Cardiac septum (tissue), 1 donor: ENCODE data around the gene SYNE2. TPM values are rescaled to one million over a fixed set of nuclear protein-coding genes. Genes with fewer than 3 reads are reported as not detected.

ENCODE experiments used
- DNase-seq: peaks from one replicate; pipeline ENCODE4 v3.0.0-alpha.2; 2020; ENCODE audit warnings: low spot score
- intact Hi-C: fragments of 100-400 bp; cut with DNase I; formaldehyde crosslinking; loops from one replicate; pipeline ENCODE4 v1.14.0; 2022
- total RNA-seq: library from RNA; stranded (reverse); fragmentation: NEBNext Ultra II Directional; extraction: Animal tissue kit (Norgen Biotek cat#: 25700); gene quantifications from one replicate; pipeline ENCODE4 v1.2.1, GENCODE V29; 2021
- donor health status: DM: no; HTN: no; CAD: no.

Gene SYNE2
- total RNA-seq, 1 donor from 2014 or later = 61.4 TPM

- no peak for DNase-seq
- intact Hi-C loops = no loop called here
Measured at GRCh38 chr14:63941023-63941422, 88.2 kb downstream of the SYNE2 start.

- intact Hi-C loops = no loop called here
- DNase-seq = no peak
Measured at GRCh38 chr14:63949696-63950095, 96.9 kb downstream of the SYNE2 start.

- DNase-seq = no peak
- intact Hi-C loops = no loop called here
Measured at GRCh38 chr14:63951021-63951420, 98.2 kb downstream of the SYNE2 start.

DNA sequence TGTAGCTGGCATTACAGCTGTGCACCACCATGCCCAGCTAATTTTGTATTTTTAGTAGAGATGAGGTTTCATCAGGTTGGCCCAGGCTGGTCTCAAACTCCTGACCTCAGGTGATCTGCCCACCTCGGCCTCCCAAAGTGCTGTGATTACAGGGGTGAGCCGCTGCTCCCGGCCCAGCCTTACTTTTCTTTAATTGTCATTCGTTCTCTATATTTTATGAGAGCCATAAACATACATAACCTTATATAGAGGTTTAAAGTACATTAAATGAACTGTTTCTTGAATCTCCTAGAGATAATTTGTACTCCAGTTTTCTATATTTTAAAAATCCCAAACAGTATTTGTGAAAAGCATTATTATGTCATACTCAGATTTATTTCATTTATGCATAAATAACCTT lies 98.6 kb downstream of the SYNE2 start:
- DNase-seq = no peak
- intact Hi-C loops = no loop called here

DNA sequence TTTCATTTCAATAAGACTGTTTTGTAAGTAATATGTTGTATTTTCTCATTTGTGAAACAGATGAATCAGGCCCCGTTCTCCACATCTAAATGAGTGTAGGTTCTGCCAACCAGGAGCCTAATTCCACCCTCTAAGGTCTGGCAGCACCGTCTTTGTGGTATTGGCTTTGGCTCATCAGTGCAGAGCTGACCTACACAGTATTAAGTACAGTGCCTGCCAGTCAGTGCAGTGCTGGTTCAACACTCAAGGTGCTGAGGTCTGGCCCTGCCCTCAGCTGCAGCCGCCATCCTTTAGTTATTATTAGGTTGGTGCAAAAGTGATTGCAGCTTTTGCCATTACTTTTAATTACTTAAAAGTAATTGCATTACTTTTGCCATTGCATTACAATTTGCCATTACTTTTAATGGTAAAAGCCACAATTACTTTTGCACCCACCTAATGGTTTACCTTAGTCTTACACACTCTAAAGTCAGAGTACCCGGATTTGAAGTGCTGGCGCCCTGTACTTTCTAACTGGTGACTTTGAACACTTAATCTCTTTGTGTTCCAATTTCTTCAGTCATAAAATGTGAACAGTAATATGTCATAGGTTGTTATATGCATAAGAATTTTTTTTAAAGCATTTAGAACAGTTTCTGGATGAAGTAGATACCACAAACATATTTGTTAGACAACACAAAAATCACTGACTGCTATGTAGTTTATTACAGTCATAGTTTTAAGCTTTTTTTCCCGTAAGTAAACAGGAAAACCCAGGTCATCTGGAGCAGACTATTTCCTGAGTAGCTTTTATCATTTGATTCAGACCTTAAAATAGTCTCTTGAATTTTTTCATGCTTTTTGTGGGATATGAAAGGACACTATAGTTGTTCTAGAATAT lies 99.5 kb downstream of the SYNE2 start:
- intact Hi-C loops = no loop called here

GRCh38 chr14:63952933-63953437 lies 100.2 kb downstream of the SYNE2 start:
- intact Hi-C loops = no loop called here
- no peak for DNase-seq

More for the DNA sequence above, 99.5 kb downstream of the SYNE2 start:
- no peak for DNase-seq

DNA sequence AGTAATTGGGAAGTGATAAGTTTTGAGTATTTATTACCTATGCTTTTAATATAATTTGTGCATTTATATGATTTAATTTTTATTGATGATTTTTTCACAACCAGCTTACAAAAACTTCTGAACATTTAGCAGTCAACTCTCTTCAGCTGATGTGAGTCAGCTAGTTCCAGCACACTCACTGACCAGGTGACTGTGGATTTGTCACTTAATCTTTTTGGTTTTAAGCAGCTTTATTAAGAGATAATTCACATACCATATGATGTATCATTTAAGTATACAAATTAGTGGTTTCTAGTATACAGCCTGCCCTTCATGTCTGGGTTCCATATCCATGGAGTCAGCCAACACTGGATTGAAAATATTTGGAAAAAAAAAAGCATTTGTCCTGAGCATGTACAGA lies 103.5 kb downstream of the SYNE2 start:
- DNase-seq = no peak
- intact Hi-C loops = no loop called here

GRCh38 chr14:63960926-63961567 lies 108.2 kb downstream of the SYNE2 start:
- DNase-seq = no peak
- intact Hi-C loops = no loop called here

DNA sequence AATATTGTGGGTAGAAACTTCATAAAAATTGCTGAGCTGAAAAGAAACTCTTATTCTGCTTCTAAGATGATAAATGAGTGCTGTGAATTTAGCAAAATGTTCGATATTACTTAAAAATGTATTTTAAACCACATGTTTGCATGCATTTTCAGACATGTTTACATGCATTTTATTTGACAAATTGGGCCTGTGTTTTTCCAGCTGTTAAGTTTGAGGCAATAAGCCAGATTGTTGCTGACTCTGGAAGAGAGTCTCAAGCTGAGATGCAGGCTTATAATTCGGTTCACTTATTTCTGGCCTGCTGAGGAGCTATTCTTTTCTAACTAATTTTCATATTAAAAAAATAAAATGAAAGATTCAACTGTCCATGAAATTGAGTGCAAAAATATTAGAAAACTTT lies 110.1 kb downstream of the SYNE2 start:
- intact Hi-C loops = no loop called here
- DNase-seq = no peak

DNA sequence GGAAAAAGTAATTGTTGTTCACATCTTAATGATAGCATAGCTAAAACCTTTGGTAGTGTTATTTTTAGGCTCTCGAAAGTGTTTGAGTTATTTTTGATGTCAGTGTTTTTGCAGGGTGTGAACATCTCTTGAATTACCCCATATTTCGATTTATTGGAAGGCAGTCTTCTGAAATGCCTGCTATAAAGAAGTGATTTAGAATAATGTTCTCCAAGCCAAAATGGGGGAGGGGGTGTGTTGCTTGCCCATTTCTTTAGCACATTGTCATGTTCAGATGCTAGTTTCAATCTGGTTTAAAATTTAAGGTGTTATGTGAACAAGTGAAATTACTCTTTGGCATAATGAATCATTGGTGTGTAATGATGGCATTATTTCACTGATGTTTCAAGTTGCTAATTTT lies 110.6 kb downstream of the SYNE2 start:
- intact Hi-C loops = no loop called here
- DNase-seq = no peak

DNA sequence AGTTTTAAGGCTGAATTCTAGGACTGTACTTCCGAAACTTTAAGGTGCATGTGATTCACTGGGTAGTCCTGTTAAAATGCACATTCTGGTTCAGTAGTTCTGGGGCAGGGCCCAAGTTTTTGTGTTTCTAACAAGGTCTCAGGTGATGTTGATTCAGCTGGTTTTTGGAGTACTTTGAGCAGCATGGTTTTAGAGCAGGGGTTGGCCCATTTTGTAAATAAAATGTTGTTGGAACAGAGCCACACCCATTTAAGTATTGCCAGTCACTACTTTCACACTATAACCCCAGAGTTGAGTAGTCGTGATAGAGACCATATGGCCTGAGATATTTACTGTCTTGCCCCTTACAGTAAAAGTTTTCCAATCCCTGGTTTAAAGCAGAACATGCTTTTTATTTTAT lies 111.3 kb downstream of the SYNE2 start:
- no peak for DNase-seq
- intact Hi-C loops = no loop called here

GRCh38 chr14:63966407-63966806 lies 113.6 kb downstream of the SYNE2 start:
- intact Hi-C loops = no loop called here

GRCh38 chr14:63972323-63972932 lies 119.6 kb downstream of the SYNE2 start:
- DNase-seq = no peak
- intact Hi-C loops = no loop called here

More at GRCh38 chr14:63966407-63966806, 113.6 kb downstream of the SYNE2 start:
- DNase-seq = no peak

- intact Hi-C loops = no loop called here
- DNase-seq = no peak
Measured at GRCh38 chr14:63974176-63974575, 121.4 kb downstream of the SYNE2 start.

DNA sequence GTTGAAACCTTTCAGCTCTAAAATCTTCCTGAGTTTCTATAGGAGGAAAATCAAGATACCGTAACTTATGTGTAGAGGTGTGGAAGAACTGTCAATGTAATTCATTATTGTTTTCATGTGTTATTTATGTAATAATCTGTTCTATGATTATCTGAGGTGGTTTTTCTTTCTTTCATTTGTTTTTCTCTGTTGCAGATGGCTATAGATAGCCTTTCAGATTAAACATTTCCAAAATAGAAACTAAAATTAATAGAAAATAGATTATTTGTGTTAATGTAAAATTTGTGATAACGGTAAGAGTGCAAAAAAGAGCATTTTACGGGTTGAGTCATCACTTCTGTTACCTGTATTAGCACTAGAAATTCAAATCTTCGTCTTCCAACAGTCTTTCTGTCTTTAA lies 128.8 kb downstream of the SYNE2 start:
- intact Hi-C loops = loop anchor here (10.0 kb wide), 1 partner anchor 127 kb away; the partner anchor contains the start of gene SYNE2
- DNase-seq = no peak

GRCh38 chr14:63982156-63982555 lies 129.4 kb downstream of the SYNE2 start:
- no peak for DNase-seq
- intact Hi-C loops = loop anchor here (10.0 kb wide), 1 partner anchor 127 kb away; the partner anchor contains the start of gene SYNE2

- intact Hi-C loops = loop anchor here (10.0 kb wide), 1 partner anchor 128 kb away; the partner anchor contains the start of gene SYNE2
- DNase-seq = no peak
Measured at GRCh38 chr14:63982629-63983028, 129.8 kb downstream of the SYNE2 start.

DNA sequence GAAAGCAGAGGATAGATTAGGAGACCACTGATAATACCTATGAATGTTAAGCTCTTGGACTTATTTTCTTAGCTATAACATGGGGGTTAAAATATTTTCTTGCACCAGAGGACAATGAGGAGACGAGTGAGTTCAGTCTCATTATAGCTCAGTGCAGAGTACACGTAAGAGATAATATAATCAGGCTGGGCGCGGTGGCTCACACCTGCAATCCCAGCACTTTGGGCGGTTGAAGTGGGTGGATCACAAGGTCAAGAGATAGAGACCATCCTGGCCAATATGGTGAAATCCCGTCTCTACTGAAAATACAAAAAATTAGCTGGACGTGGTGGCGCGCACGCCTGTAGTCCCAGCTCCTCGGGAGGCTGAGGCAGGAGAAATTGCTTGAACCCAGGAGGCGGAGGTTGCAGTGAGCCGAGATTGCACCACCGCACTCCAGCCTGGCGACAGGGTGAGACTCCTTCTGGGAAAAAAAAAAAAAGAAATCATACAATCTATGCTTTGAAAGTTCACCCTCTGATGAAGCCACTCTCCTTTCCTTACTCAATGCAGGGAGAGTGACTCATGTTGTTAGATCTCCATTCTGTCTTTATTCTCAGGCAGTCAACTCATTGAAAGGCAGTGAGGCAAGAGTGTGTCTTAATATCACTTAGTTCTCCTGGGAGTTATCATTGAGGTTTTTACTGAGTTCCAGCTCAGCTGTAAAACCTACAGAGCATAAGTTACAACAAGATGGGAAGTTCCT lies 134.2 kb downstream of the SYNE2 start:
- no peak for DNase-seq
- intact Hi-C loops = loop anchor here (10.0 kb wide), 1 partner anchor 132 kb away; the partner anchor contains the start of gene SYNE2

- intact Hi-C loops = loop anchor here (10.0 kb wide), 1 partner anchor 134 kb away; the partner anchor contains the start of gene SYNE2
- DNase-seq = no peak
Measured at GRCh38 chr14:63988579-63988978, 135.8 kb downstream of the SYNE2 start.
